A549 (cell line): ENCODE data around the gene CAMTA1. TPM values are rescaled to one million over a fixed set of nuclear protein-coding genes. Genes with fewer than 3 reads are reported as not detected.

Source experiments
- ATAC-seq, 2 experiments: fragments of 200-7000 bp in 1 of 2; fragments of >200 bp in 1 of 2; cut with Nextera tagmentation in 1 of 2; cut with Tn5 transposase in 1 of 2; 3 replicates each; pipeline versions ENCODE4 v1.8.0 to v1.9.1; 2018 to 2020; ENCODE audit warnings: mild to moderate bottlenecking in 1 of 2, moderate library complexity in 1 of 2
- CTCF ChIA-PET: fragments of 300-600 bp; sonication (Branson Sonifier 250); formaldehyde crosslinking; extraction: SDS; loops from one replicate; lab custom pipeline; 2021; ENCODE audit warnings: antibody characterized with exemption, inconsistent platforms; lab: Yijun Ruan, JAX
- POLR2A ChIA-PET: fragments of 350-600 bp; formaldehyde crosslinking; extraction: SDS; loops from one replicate; lab custom pipeline; 2021; ENCODE audit warnings: antibody characterized with exemption, inconsistent platforms; lab: Yijun Ruan, JAX
- DNase-seq, 2 experiments: peaks; one replicate each; pipeline versions ENCODE4 v3.0.0 to v3.0.0-alpha.2; 2011 to 2016; ENCODE audit warnings: low read depth in 1 of 2, low spot score in 1 of 2
- FAIRE-seq: peaks from 2 replicates; lab custom pipeline; 2011; peaks lifted over from hg19 to GRCh38; lab: Jason Lieb, UNC
- H3K27ac ChIP-seq, 2 experiments: fragments of >200 bp; sonication (Bioruptor Twin); formaldehyde crosslinking; 3 replicates each; pipeline ENCODE4 v1.5.1; 2016 to 2017
- H3K4me1 ChIP-seq: fragments of >200 bp; sonication (Bioruptor Twin); formaldehyde crosslinking; 3 replicates; pipeline ENCODE4 v1.6.1; 2016
- H3K4me2 ChIP-seq: fragments of >200 bp; sonication (Bioruptor Twin); formaldehyde crosslinking; 3 replicates; pipeline ENCODE4 v1.6.1; 2016
- H3K4me3 ChIP-seq: fragments of >200 bp; sonication (Bioruptor Twin); formaldehyde crosslinking; 3 replicates; pipeline ENCODE4 v1.5.1; 2016
- H3K9me3 ChIP-seq: fragments of >200 bp; sonication (Bioruptor Twin); formaldehyde crosslinking; 3 replicates; pipeline ENCODE4 v1.6.1; 2016
- ATOH8 ChIP-seq: fragments of 250-450 bp; sonication (Bioruptor Pico); IDR thresholded peaks from 2 replicates; pipeline ENCODE4 v1.5.0; 2020; ENCODE audit warnings: low read depth, mild to moderate bottlenecking, moderate library complexity
- BHLHE40 ChIP-seq: IDR thresholded peaks from 2 replicates; pipeline ENCODE4 v1.6.1; 2012; ENCODE audit warnings: low read depth, low read length, inconsistent platforms
- CBX2 ChIP-seq: fragments of 200-600 bp; sonication (generic); IDR thresholded peaks from 2 replicates; pipeline ENCODE4 v1.6.1; 2016; ENCODE audit warnings: low read depth, mild to moderate bottlenecking, borderline replicate concordance
- CBX8 ChIP-seq: fragments of 200-600 bp; sonication (generic); IDR thresholded peaks from 2 replicates; pipeline ENCODE4 v1.6.1; 2016
- CHD2 ChIP-seq: fragments of 150-350 bp; IDR thresholded peaks from 2 replicates; pipeline ENCODE4 v1.6.1; 2014; ENCODE audit warnings: low read length; ENCODE audit not compliant: partially characterized antibody
- CTCF ChIP-seq: fragments of >200 bp; sonication (Bioruptor Twin); formaldehyde crosslinking; IDR thresholded peaks from 3 replicates; pipeline ENCODE4 v1.5.1; 2016
- E2F6 ChIP-seq: IDR thresholded peaks from 2 replicates; pipeline ENCODE4 v1.6.1; 2012; ENCODE audit warnings: low read depth, borderline replicate concordance
- FOSB ChIP-seq: fragments of 250-450 bp; sonication (Bioruptor Pico); IDR thresholded peaks from 2 replicates; pipeline ENCODE4 v1.5.0; 2020; ENCODE audit warnings: mild to moderate bottlenecking, moderate library complexity
- FOXS1 ChIP-seq: fragments of 250-450 bp; sonication (Bioruptor Pico); IDR thresholded peaks from 2 replicates; pipeline ENCODE4 v1.5.0; 2020; ENCODE audit warnings: mild to moderate bottlenecking, moderate library complexity
- GATA3 ChIP-seq: IDR thresholded peaks from 2 replicates; pipeline ENCODE4 v1.6.1; 2012; ENCODE audit warnings: borderline replicate concordance
- HES2 ChIP-seq: fragments of >200 bp; sonication (Bioruptor Twin); formaldehyde crosslinking; IDR thresholded peaks from 2 replicates; pipeline ENCODE4 v1.6.1; 2016
- JUN ChIP-seq, 2 experiments: fragments of >200 bp; sonication (Bioruptor Twin); formaldehyde crosslinking; IDR thresholded peaks; 2 replicates in 1 of 2; 3 replicates in 1 of 2; pipeline ENCODE4 v1.6.1; 2016 to 2017
- MAFK ChIP-seq: fragments of 450-650 bp; IDR thresholded peaks from 2 replicates; pipeline ENCODE4 v1.6.1; 2014; ENCODE audit not compliant: partially characterized antibody
- MAX ChIP-seq: IDR thresholded peaks from 2 replicates; pipeline ENCODE4 v1.6.1; 2012
- NFE2L2 ChIP-seq: fragments of 150-350 bp; conservative IDR thresholded peaks from 2 replicates; pipeline ENCODE4 v1.6.1; 2014; ENCODE audit warnings: low read length
- NPAS2 ChIP-seq: fragments of 250-450 bp; sonication (Bioruptor Pico); IDR thresholded peaks from 2 replicates; pipeline ENCODE4 v1.8.0; 2022; ENCODE audit warnings: mild to moderate bottlenecking, moderate library complexity, borderline replicate concordance
- NR3C1 ChIP-seq: fragments of >200 bp; sonication (Bioruptor Twin); formaldehyde crosslinking; IDR thresholded peaks from 3 replicates; pipeline ENCODE4 v1.6.1; 2017
- PHF8 ChIP-seq: fragments of 200-600 bp; sonication (generic); IDR thresholded peaks from 2 replicates; pipeline ENCODE4 v1.6.1; 2016; ENCODE audit warnings: low read depth, mild to moderate bottlenecking, antibody characterized with exemption, moderate library complexity, borderline replicate concordance
- POLR2A ChIP-seq: IDR thresholded peaks from 2 replicates; pipeline ENCODE4 v1.6.1; 2012; ENCODE audit warnings: mild to moderate bottlenecking, low read length
- RAD21 ChIP-seq, 2 experiments: fragments of >200 bp in 1 of 2; sonication (Bioruptor Twin) in 1 of 2; formaldehyde crosslinking in 1 of 2; IDR thresholded peaks in 1 of 2; conservative IDR thresholded peaks in 1 of 2; 2 replicates in 1 of 2; 3 replicates in 1 of 2; pipeline ENCODE4 v1.6.1; 2012 to 2018; ENCODE audit warnings: inconsistent platforms in 1 of 2
- RFX5 ChIP-seq: fragments of 450-650 bp; IDR thresholded peaks from 2 replicates; pipeline ENCODE4 v1.7.1; 2014; ENCODE audit warnings: antibody characterized with exemption, mild to moderate bottlenecking, moderate library complexity
- RNF2 ChIP-seq: fragments of 200-600 bp; sonication (generic); IDR thresholded peaks from 2 replicates; pipeline ENCODE4 v1.6.1; 2016; ENCODE audit warnings: low read depth, mild to moderate bottlenecking, antibody characterized with exemption, moderate library complexity, borderline replicate concordance
- SREBF2 ChIP-seq: fragments of 450-650 bp; IDR thresholded peaks from 2 replicates; pipeline ENCODE4 v1.6.1; 2014; ENCODE audit warnings: mild to moderate bottlenecking, moderate library complexity
- TFCP2L1 ChIP-seq: fragments of 250-450 bp; sonication (Bioruptor Pico); IDR thresholded peaks from 2 replicates; pipeline ENCODE4 v1.5.0; 2021; ENCODE audit warnings: mild to moderate bottlenecking
- WGBS: methylation state at CpG from one replicate; pipeline ENCODE4 v1.1.6; 2017; ENCODE audit errors: missing lambda C conversion rate; 5-methylcytosine and 5-hydroxymethylcytosine counted together
- polyA plus RNA-seq, 4 experiments: library from polyadenylated mRNA; depleted of rRNA in 3 of 4; stranded (reverse); fragments of >200 nt; fragmentation: RNase III in 1 of 4; extraction: RNeasy Plus Mini Kit Qiagen cat#74134 plus additional on column Dnase treatment in 1 of 4; gene quantifications; 2 replicates in 3 of 4; 3 replicates in 1 of 4; pipeline ENCODE4 v1.2.3, GENCODE V29; 2011 to 2017

CAMTA1 gene
- polyA plus RNA-seq, 2 of the 4 experiments (the other 2 are of a cell fraction) = 58.8 to 75.0 TPM

- no peak overlapping the region for H3K4me3 ChIP-seq
- WGBS = 73% methylated on average over 9 of the region's 11 CpGs
- no peak for ATAC-seq
- CTCF ChIA-PET = interaction anchor here (2.1 kb wide), 1 partner anchor 608 kb away, joined by 9 read pairs; no protein-coding TSS in a partner anchor
- H3K27ac ChIP-seq = no peak overlapping the region
- no peak for TF ChIP-seq FOSB (CRISPR knock-in tag)
- TF ChIP-seq MAX = no peak
- TF ChIP-seq GATA3 = no peak
- no peak for TF ChIP-seq JUN (IDR thresholded peaks at IDR 0.05)
- TF ChIP-seq HES2 = no peak
- TF ChIP-seq PHF8 = no peak
- no peak for TF ChIP-seq RFX5
- TF ChIP-seq ATOH8 = no peak
- TF ChIP-seq, all 56 proteins: peak for 0
- FAIRE-seq (no peak), DNase-seq (no peak)
- POLR2A ChIA-PET = no interaction called here
- H3K4me1 ChIP-seq = peaks cover 4% of the 10 kb centered on the region; the same call in 2 of the 3 replicates
- H3K9me3 ChIP-seq = no peaks in the 10 kb centered on the region
- H3K4me2 ChIP-seq = no peak overlapping the region
These were observed 865.5 kb downstream of the CAMTA1 start for GRCh38 chr1:7650801-7651200.

- H3K4me2 ChIP-seq = no peak overlapping the region
- H3K27ac ChIP-seq = no peak overlapping the region
- POLR2A ChIA-PET = no interaction called here
- peaks cover 4% of the 10 kb centered on the region; the same call in 2 of the 3 replicates for H3K4me1 ChIP-seq
- FAIRE-seq (no peak), DNase-seq (no peak), ATAC-seq (no peak)
- WGBS = 90% methylated on average over 6 of the region's 8 CpGs
- no peaks in the 10 kb centered on the region for H3K9me3 ChIP-seq
- H3K4me3 ChIP-seq = no peak overlapping the region
- CTCF ChIA-PET = interaction anchor here (0.7 to 2.1 kb wide), 2 partner anchors 608 to 931 kb away, joined by 3 to 9 read pairs; no protein-coding TSS in a partner anchor
- TF ChIP-seq CBX2 (no peak), CHD2 (no peak), CTCF (no peak), RNF2 (no peak), NR3C1 (no peak), BHLHE40 (no peak), FOSB (CRISPR knock-in tag) (no peak), NPAS2 (CRISPR knock-in tag) (no peak), MAX (no peak), FOXS1 (CRISPR knock-in tag) (no peak), E2F6 (no peak), TFCP2L1 (CRISPR knock-in tag) (no peak), RAD21 (conservative IDR thresholded peaks at IDR 0.05 in 1 of 2, IDR thresholded peaks at IDR 0.05 in 1 of 2) (no peak), SREBF2 (no peak), NFE2L2 (no peak), CBX8 (no peak), MAFK (no peak), POLR2A (no peak)
These were observed 865.9 kb downstream of the CAMTA1 start for GRCh38 chr1:7651203-7651602.
